Loucy (cell line): ENCODE results near the gene GIMAP7.

Experiments
- H2AFZ ChIP-seq: fragments of 200-600 bp; sonication (generic); 2 replicates; pipeline ENCODE4 v1.6.0; 2016; ENCODE audit warnings: antibody characterized with exemption, mild to moderate bottlenecking, low read length, moderate library complexity
- H3F3A ChIP-seq: fragments of 200-600 bp; 2 replicates; pipeline ENCODE4 v1.6.0; 2016; ENCODE audit warnings: antibody characterized with exemption, low read depth, mild to moderate bottlenecking
- H3K27me3 ChIP-seq: fragments of 200-600 bp; sonication (generic); 2 replicates; pipeline ENCODE4 v1.6.1; 2014; ENCODE audit warnings: low read length, mild to moderate bottlenecking; ENCODE audit not compliant: insufficient read depth, poor library complexity, severe bottlenecking
- H3K36me3 ChIP-seq: fragments of 200-600 bp; sonication (generic); 2 replicates; pipeline ENCODE4 v1.6.1; 2016; ENCODE audit warnings: low read length; ENCODE audit not compliant: insufficient read depth
- H3K4me1 ChIP-seq: fragments of 200-600 bp; sonication (generic); 2 replicates; pipeline ENCODE4 v1.5.1; 2014; ENCODE audit warnings: low read length, mild to moderate bottlenecking; ENCODE audit not compliant: insufficient read depth, poor library complexity, severe bottlenecking
- H3K4me2 ChIP-seq: fragments of 200-600 bp; sonication (generic); 2 replicates; pipeline ENCODE4 v1.6.0; 2014; ENCODE audit warnings: antibody characterized with exemption, low read length, low read depth, mild to moderate bottlenecking; ENCODE audit not compliant: poor library complexity, severe bottlenecking
- H3K4me3 ChIP-seq: fragments of 200-600 bp; sonication (generic); 2 replicates; pipeline ENCODE4 v1.5.1; 2014; ENCODE audit warnings: low read length, mild to moderate bottlenecking, mixed read lengths; ENCODE audit not compliant: poor library complexity, severe bottlenecking
- H3K79me2 ChIP-seq: fragments of 200-600 bp; sonication (generic); 2 replicates; pipeline ENCODE4 v1.6.1; 2014; ENCODE audit warnings: low read length; ENCODE audit not compliant: insufficient read depth
- H3K9ac ChIP-seq: fragments of 200-600 bp; sonication (generic); 2 replicates; pipeline ENCODE4 v1.6.0; 2014; ENCODE audit warnings: mild to moderate bottlenecking, low read depth, low read length, moderate library complexity; ENCODE audit not compliant: poor library complexity, severe bottlenecking
- H3K9me2 ChIP-seq: fragments of 200-600 bp; sonication (generic); replicated peaks from 2 replicates; pipeline ENCODE4 v1.6.1; 2016; ENCODE audit warnings: low read depth, low read length, mixed read lengths
- H3K9me3 ChIP-seq: fragments of 200-600 bp; sonication (generic); 2 replicates; pipeline ENCODE4 v1.6.1; 2014; ENCODE audit warnings: mild to moderate bottlenecking, antibody characterized with exemption, low read length, low read depth; ENCODE audit not compliant: insufficient read depth
- H4K20me1 ChIP-seq: fragments of 200-600 bp; sonication (generic); 2 replicates; pipeline ENCODE4 v1.6.0; 2014; ENCODE audit warnings: antibody characterized with exemption, low read length, mild to moderate bottlenecking; ENCODE audit not compliant: insufficient read depth, poor library complexity, severe bottlenecking
- EZH2phosphoT487 ChIP-seq: fragments of 200-600 bp; IDR thresholded peaks from 2 replicates; pipeline ENCODE4 v1.6.1; 2018; ENCODE audit warnings: antibody characterized with exemption, mild to moderate bottlenecking, moderate library complexity, borderline replicate concordance
- TF ChIP-seq, protein P1 (sequence below): fragments of 200-600 bp; sonication (generic); conservative IDR thresholded peaks from 2 replicates; pipeline ENCODE4 v1.5.1; 2014; ENCODE audit warnings: mild to moderate bottlenecking, antibody characterized with exemption, low read length

The GIMAP7 gene

GRCh38 chr7:150565239-150565638 is 50.6 kb downstream of the GIMAP7 start:
- H3K79me2 ChIP-seq = no peaks in the 10 kb centered on the region
- no peaks in the 10 kb centered on the region for H3K27me3 ChIP-seq
- no peaks in the 10 kb centered on the region for H3K36me3 ChIP-seq

DNA sequence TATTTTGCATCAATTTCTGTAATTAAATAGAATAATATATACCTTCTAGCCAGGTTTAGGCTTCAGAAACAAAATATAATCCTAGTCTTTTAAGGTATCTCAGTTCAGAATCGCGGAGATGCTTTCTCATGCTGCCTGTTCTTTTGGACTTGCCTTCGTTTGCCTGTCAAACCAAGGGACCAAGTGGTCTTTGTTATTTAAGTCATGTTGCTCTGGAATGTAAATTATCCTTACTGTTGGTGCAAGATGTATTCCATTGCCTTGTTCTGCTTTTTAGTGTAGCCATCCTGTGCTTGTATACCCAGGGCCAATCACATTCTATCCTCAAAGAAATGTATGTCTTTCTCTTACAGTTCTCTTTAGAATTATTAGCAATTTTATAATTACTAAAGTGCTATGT is 51.5 kb downstream of the GIMAP7 start:
- Histone ChIP-seq H4K20me1 (no peaks in the 10 kb centered on the region), H3F3A (no peaks in the 10 kb centered on the region), H3K9me2 (no peaks in the 10 kb centered on the region), H3K9me3 (peaks cover 5% of the 10 kb centered on the region; the same call in 1 of the 2 replicates), H3K4me1 (peaks cover 46% of the 10 kb centered on the region), H3K36me3 (no peaks in the 10 kb centered on the region), H3K27me3 (no peaks in the 10 kb centered on the region), H2AFZ (no peak overlapping the region), H3K4me3 (no peak overlapping the region), H3K9ac (no peak overlapping the region), H3K79me2 (no peaks in the 10 kb centered on the region), H3K4me2 (no peak overlapping the region)
- TF ChIP-seq, protein P1, sequence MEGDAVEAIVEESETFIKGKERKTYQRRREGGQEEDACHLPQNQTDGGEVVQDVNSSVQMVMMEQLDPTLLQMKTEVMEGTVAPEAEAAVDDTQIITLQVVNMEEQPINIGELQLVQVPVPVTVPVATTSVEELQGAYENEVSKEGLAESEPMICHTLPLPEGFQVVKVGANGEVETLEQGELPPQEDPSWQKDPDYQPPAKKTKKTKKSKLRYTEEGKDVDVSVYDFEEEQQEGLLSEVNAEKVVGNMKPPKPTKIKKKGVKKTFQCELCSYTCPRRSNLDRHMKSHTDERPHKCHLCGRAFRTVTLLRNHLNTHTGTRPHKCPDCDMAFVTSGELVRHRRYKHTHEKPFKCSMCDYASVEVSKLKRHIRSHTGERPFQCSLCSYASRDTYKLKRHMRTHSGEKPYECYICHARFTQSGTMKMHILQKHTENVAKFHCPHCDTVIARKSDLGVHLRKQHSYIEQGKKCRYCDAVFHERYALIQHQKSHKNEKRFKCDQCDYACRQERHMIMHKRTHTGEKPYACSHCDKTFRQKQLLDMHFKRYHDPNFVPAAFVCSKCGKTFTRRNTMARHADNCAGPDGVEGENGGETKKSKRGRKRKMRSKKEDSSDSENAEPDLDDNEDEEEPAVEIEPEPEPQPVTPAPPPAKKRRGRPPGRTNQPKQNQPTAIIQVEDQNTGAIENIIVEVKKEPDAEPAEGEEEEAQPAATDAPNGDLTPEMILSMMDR = no peak
- TF ChIP-seq EZH2phosphoT487 = no peak

More at GRCh38 chr7:150565239-150565638, 50.6 kb downstream of the GIMAP7 start:
- Histone ChIP-seq H3F3A (no peaks in the 10 kb centered on the region), H3K9me3 (peaks cover 14% of the 10 kb centered on the region; the same call in 1 of the 2 replicates), H2AFZ (no peak overlapping the region), H3K4me1 (peaks cover 38% of the 10 kb centered on the region), H3K4me3 (no peak overlapping the region), H3K9me2 (no peaks in the 10 kb centered on the region), H3K9ac (no peak overlapping the region), H3K4me2 (no peak overlapping the region), H4K20me1 (no peaks in the 10 kb centered on the region)
- TF ChIP-seq, protein P1 = no peak
- no peak for TF ChIP-seq EZH2phosphoT487

GRCh38 chr7:150566572-150566971 is 51.9 kb downstream of the GIMAP7 start:
- Histone ChIP-seq H3F3A (no peaks in the 10 kb centered on the region), H4K20me1 (no peaks in the 10 kb centered on the region), H3K4me3 (no peak overlapping the region), H3K27me3 (no peaks in the 10 kb centered on the region), H3K9me3 (peaks cover under 1% of the 10 kb centered on the region; the same call in 1 of the 2 replicates), H3K9me2 (no peaks in the 10 kb centered on the region), H2AFZ (no peak overlapping the region), H3K9ac (no peak overlapping the region), H3K79me2 (no peaks in the 10 kb centered on the region), H3K4me1 (peaks cover 46% of the 10 kb centered on the region), H3K36me3 (no peaks in the 10 kb centered on the region), H3K4me2 (no peak overlapping the region)
- TF ChIP-seq EZH2phosphoT487 = no peak
- TF ChIP-seq, protein P1 = no peak
